K562 (cell line): Measurements from ENCODE around the gene ATXN3. TPM values are rescaled to one million over a fixed set of nuclear protein-coding genes. Genes with fewer than 3 reads are reported as not detected.
A peak's percentile ranks its signal among the peaks of the same experiment; 100 is the strongest.

Experiments
- ATF6 ChIP-seq: sonication (generic); formaldehyde crosslinking; IDR thresholded peaks from 2 replicates; pipeline ENCODE4 v1.4.0; 2020; ENCODE audit warnings: mild to moderate bottlenecking, missing genetic modification reagents
- CAMTA2 ChIP-seq: fragments of 250-450 bp; sonication (Bioruptor Pico); conservative IDR thresholded peaks from 2 replicates; pipeline ENCODE4 v1.5.1; 2022
- E2F4 ChIP-seq: sonication (generic); formaldehyde crosslinking; IDR thresholded peaks from 2 replicates; pipeline ENCODE4 v1.8.0; 2022; ENCODE audit warnings: mild to moderate bottlenecking, low read depth, missing genetic modification reagents
- EZH2 ChIP-seq: IDR thresholded peaks from 2 replicates; pipeline ENCODE4 v1.6.1; 2012; ENCODE audit warnings: low read depth, mild to moderate bottlenecking, inconsistent platforms, low read length, borderline replicate concordance
- FOS ChIP-seq: IDR thresholded peaks from 3 replicates; pipeline ENCODE4 v1.6.1; 2011; ENCODE audit not compliant: insufficient read length; ENCODE audit errors: extremely low read depth
- GABPA ChIP-seq: fragments of 200-800 bp; sonication (Bioruptor generic); conservative IDR thresholded peaks from 2 replicates; pipeline ENCODE4 v1.6.1; 2016; ENCODE audit warnings: low read depth, missing genetic modification characterization, missing compliant biosample characterization
- MAX ChIP-seq: sonication (generic); formaldehyde crosslinking; IDR thresholded peaks from 2 replicates; pipeline ENCODE4 v1.9.0; 2022; ENCODE audit warnings: mild to moderate bottlenecking, missing genetic modification reagents
- MYC ChIP-seq, 2 experiments: fragments of 250-450 bp in 1 of 2; sonication (Bioruptor Pico) in 1 of 2; IDR thresholded peaks; 2 replicates each; pipeline versions ENCODE4 v1.5.1 to v1.6.1; 2012 to 2021; ENCODE audit warnings: low read depth in 2 of 2, borderline replicate concordance in 1 of 2, improper control_type of control experiment in 1 of 2, low read length in 1 of 2, mild to moderate bottlenecking in 1 of 2, moderate library complexity in 1 of 2
- NR2C1 ChIP-seq, 2 experiments: fragments of 450-650 bp; IDR thresholded peaks; 2 replicates each; pipeline ENCODE4 v1.6.1; 2017; ENCODE audit warnings: mild to moderate bottlenecking in 2 of 2, antibody characterized with exemption in 1 of 2, inconsistent platforms in 1 of 2, missing compliant biosample characterization in 1 of 2, missing genetic modification characterization in 1 of 2
- NRF1 ChIP-seq, 2 experiments: fragments of 450-650 bp; IDR thresholded peaks in 1 of 2; conservative IDR thresholded peaks in 1 of 2; 2 replicates each; pipeline ENCODE4 v1.6.1; 2014; ENCODE audit warnings: mild to moderate bottlenecking in 2 of 2
- POLR2B ChIP-seq: fragments of 450-650 bp; IDR thresholded peaks from 2 replicates; pipeline ENCODE4 v1.6.1; 2018; ENCODE audit warnings: low read depth; ENCODE audit not compliant: partially characterized antibody
- SIN3A ChIP-seq, 2 experiments: fragments of 150-350 bp in 1 of 2; IDR thresholded peaks; 2 replicates each; pipeline ENCODE4 v1.6.1; 2011 to 2016; ENCODE audit warnings: borderline replicate concordance in 2 of 2, low read depth in 2 of 2, low read length in 2 of 2, mild to moderate bottlenecking in 2 of 2, moderate library complexity in 2 of 2; ENCODE audit not compliant: control insufficient read depth in 1 of 2
- SMARCA5 ChIP-seq: fragments of 450-650 bp; IDR thresholded peaks from 2 replicates; pipeline ENCODE4 v1.6.1; 2016
- THAP12 ChIP-seq: fragments of 250-450 bp; sonication (Bioruptor Pico); IDR thresholded peaks from 2 replicates; pipeline ENCODE4 v1.9.0; 2021; ENCODE audit warnings: mild to moderate bottlenecking, inconsistent platforms
- YY1 ChIP-seq, 3 experiments: IDR thresholded peaks; 2 replicates each; pipeline ENCODE4 v1.6.1; 2011; ENCODE audit warnings: low read length in 2 of 3, mild to moderate bottlenecking in 2 of 3, moderate library complexity in 2 of 3, borderline replicate concordance in 1 of 3, control low read depth in 1 of 3, low read depth in 1 of 3; ENCODE audit not compliant: insufficient read depth in 3 of 3, insufficient replicate concordance in 2 of 3, control insufficient read depth in 1 of 3, insufficient read length in 1 of 3; ENCODE audit errors: extremely low read depth in 1 of 3
- ZNF197 ChIP-seq: fragments of 200-800 bp; sonication (Bioruptor generic); IDR thresholded peaks from 2 replicates; pipeline ENCODE4 v1.6.1; 2016; ENCODE audit warnings: low read depth, missing genetic modification characterization, missing compliant biosample characterization
- ZNF764 ChIP-seq: fragments of 250-450 bp; sonication (Bioruptor Pico); IDR thresholded peaks from 2 replicates; pipeline ENCODE4 v1.4.0; 2020; ENCODE audit warnings: low read depth, mild to moderate bottlenecking, moderate library complexity
- ZZZ3 ChIP-seq: fragments of 450-650 bp; IDR thresholded peaks from 2 replicates; pipeline ENCODE4 v1.6.1; 2016; ENCODE audit warnings: antibody characterized with exemption, mild to moderate bottlenecking, moderate library complexity
- polyA plus RNA-seq, 8 experiments: library from polyadenylated mRNA; depleted of rRNA in 4 of 8; stranded (reverse) in 5 of 8; unstranded in 3 of 8; fragments of >200 nt; fragmentation: Nextera tagmentation in 2 of 8; fragmentation: Illumina TruSeq in 1 of 8; extraction: Ambion mirVana in 2 of 8; extraction: Trizol in 1 of 8; gene quantifications; 2 replicates each; pipeline versions ENCODE4 v1.2.1 to v1.2.3, GENCODE V29; 2011 to 2014; ENCODE audit warnings: inconsistent platforms in 1 of 8, missing spikeins in 1 of 8
- total RNA-seq, 7 experiments: library from RNA; depleted of rRNA in 6 of 7; stranded (reverse); fragments of >200 nt in 6 of 7; fragmentation: Illumina TruSeq in 2 of 7; extraction: Trizol in 2 of 7; gene quantifications; 2 replicates each; pipeline versions ENCODE4 v1.2.1 to v1.2.3, GENCODE V29; 2011 to 2021; ENCODE audit warnings: low replicate concordance in 1 of 7

The ATXN3 gene
- total and polyA plus RNA-seq, 9 of the 15 experiments (the other 6 are each of a cell fraction or from before 2014, with no cell fraction given), result 11.3 to 25.0 (median 14.6) TPM

GRCh38 chr14:92039719-92040430, 66.5 kb downstream of the ATXN3 start, which contains the start of gene TRIP11 (continued):
- peak; percentile 76; the same call in 1 of the 2 replicates for TF ChIP-seq E2F4
- TF ChIP-seq MYC (IDR thresholded peaks at IDR 0.05; ENCODE audit: low read depth, low read length), result peak; percentile 67
- TF ChIP-seq MYC (CRISPR knock-in tag; IDR thresholded peaks at IDR 0.05; ENCODE audit: borderline replicate concordance, low read depth), result peak; percentile 14; the same call in 1 of the 2 replicates
- TF ChIP-seq YY1 (IDR thresholded peaks at IDR 0.05; ENCODE audit: borderline replicate concordance in 1 of 3, control insufficient read depth in 1 of 3, extremely low read depth in 1 of 3, insufficient read depth in 3 of 3, insufficient read length in 1 of 3, insufficient replicate concordance in 2 of 3, low read depth in 1 of 3, low read length in 2 of 3), result peak; percentile 77 to 97 (median 93)
- no peak for TF ChIP-seq ATF6 (CRISPR knock-in tag)
- TF ChIP-seq SMARCA5, result no peak
- TF ChIP-seq SIN3A (IDR thresholded peaks at IDR 0.05; ENCODE audit: borderline replicate concordance in 2 of 2, control insufficient read depth in 1 of 2, low read depth in 2 of 2, low read length in 2 of 2), result 0 out of 4 replicates have a peak, but pooled peaks of 1 of the 2 experiments have one; percentile 26
- peak; percentile 84 for TF ChIP-seq GABPA (tag)
- TF ChIP-seq NR2C1 (IDR thresholded peaks at IDR 0.05), result no peak
- 0 out of 2 replicates have a peak, but pooled peaks have one; percentile 9 for TF ChIP-seq NR2C1 (tag; IDR thresholded peaks at IDR 0.05)
- TF ChIP-seq POLR2B, result peak; percentile 85
- TF ChIP-seq ZNF197 (CRISPR knock-in tag), result 0 out of 2 replicates have a peak, but pooled peaks have one; percentile 53
- 0 out of 2 replicates have a peak, but pooled peaks have one; percentile 61 for TF ChIP-seq ZZZ3
- TF ChIP-seq MAX, result peak; percentile 80
- no peak for TF ChIP-seq EZH2
- no peak for TF ChIP-seq CAMTA2
- no peak for TF ChIP-seq ZNF764
- TF ChIP-seq FOS, result no peak
- peak; percentile 96 for TF ChIP-seq THAP12 (CRISPR knock-in tag)
- peak; percentile 83 to 86 for TF ChIP-seq NRF1 (conservative IDR thresholded peaks at IDR 0.05 in 1 of 2, IDR thresholded peaks at IDR 0.05 in 1 of 2)
- TF ChIP-seq, all 486 proteins: peak for 105
